Tibial artery (tissue), 4 donors: ENCODE measurements around the gene TBC1D1.
A peak's percentile ranks its signal among the peaks of the same experiment; 100 is the strongest.

Experiments
- DNase-seq, 2 donors: peaks; one replicate each; pipeline ENCODE4 v3.0.0-alpha.2; 2019
- H3K27ac ChIP-seq, 2 donors: fragments of 200-600 bp; sonication (generic) in 1 of 2; 1 replicate in 1 of 2; 2 replicates in 1 of 2; pipeline ENCODE4 v1.5.1; 2018 to 2019; ENCODE audit warnings: mild to moderate bottlenecking in 1 of 2
- H3K27me3 ChIP-seq, 2 donors: fragments of 200-600 bp; sonication (generic) in 1 of 2; one replicate each; pipeline versions ENCODE4 v1.5.1 to v1.6.0; 2016 to 2019
- H3K36me3 ChIP-seq, 3 donors: fragments of 200-600 bp; sonication (generic) in 2 of 3; one replicate each; pipeline ENCODE4 v1.5.1; 2016 to 2019; ENCODE audit warnings: mild to moderate bottlenecking in 2 of 3
- H3K4me1 ChIP-seq, 4 donors: fragments of 200-600 bp; sonication (generic) in 2 of 4; 1 replicate in 3 of 4; 2 replicates in 1 of 4; pipeline ENCODE4 v1.5.1; 2016 to 2019
- H3K4me3 ChIP-seq, 2 donors: fragments of 200-600 bp; sonication (generic) in 1 of 2; 1 replicate in 1 of 2; 2 replicates in 1 of 2; pipeline ENCODE4 v1.5.1; 2018 to 2019; ENCODE audit warnings: mild to moderate bottlenecking in 2 of 2
- H3K9me3 ChIP-seq, 3 donors: fragments of 200-600 bp; sonication (generic) in 1 of 3; one replicate each; pipeline ENCODE4 v1.5.1; 2016 to 2019
- intact Hi-C: fragments of 100-400 bp; cut with DNase I; formaldehyde crosslinking; loops from one replicate; pipeline ENCODE4 v1.15.0; 2023; ENCODE audit warnings: low total_unique reads
- TF ChIP-seq, protein P1 (sequence below), 2 experiments: fragments of 200-600 bp in 1 of 2; fragments of 450-650 bp in 1 of 2; IDR thresholded peaks; one replicate each; pipeline ENCODE4 v1.5.1; 2017 to 2019; ENCODE audit warnings: antibody characterized with exemption in 2 of 2, mild to moderate bottlenecking in 1 of 2, moderate library complexity in 1 of 2

Gene TBC1D1

DNA sequence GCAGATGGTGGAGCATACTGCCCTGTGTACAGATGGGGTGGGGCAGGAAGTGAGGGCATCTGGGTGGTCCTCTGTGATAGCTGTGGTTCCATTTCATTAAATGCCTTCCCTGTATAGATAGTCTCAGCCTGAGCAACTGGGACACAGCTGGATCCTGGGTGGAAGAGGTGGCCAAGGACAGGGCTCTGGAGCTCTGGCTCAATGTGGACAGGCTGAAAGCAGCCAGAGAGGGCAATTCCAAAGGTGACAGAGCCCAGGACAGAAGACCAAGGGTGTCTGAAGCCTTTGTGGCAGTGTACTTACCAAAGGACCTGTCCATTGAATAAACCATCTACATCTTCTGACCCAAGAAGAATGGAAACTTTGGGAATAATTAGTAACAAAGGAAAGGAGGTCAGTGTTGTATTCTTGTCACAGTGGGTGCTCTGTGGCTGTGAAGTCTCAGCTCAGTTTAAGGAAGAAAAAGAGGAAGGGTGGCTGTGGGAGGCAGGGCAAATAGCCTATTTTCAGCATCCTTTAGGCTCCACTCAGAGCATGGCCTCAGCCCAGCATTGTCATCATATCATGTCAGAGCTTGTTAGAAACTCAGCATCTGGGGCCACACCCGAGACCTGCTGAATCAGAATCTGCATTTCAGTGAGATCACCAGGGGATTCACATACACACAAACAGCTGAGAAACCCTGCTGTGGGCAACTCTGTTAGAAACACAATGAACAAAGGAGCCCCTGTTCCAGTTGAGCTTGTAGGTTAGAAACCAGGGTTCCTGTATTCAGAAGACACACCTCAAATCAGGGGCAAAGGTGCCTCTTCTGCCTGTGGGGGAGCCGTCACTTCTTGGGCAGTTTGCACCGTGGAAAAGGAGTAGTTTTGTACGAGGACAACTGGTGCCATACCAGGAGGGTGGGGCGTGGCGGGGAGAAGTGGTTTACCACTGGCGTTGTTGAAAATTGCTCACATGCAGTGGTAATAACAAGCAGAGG, 237.9 kb downstream of the TBC1D1 start:
- no peak overlapping the region for H3K27ac ChIP-seq
- no peaks in the 10 kb centered on the region for H3K9me3 ChIP-seq
- no peaks in the 10 kb centered on the region for H3K27me3 ChIP-seq
- TF ChIP-seq, protein P1, sequence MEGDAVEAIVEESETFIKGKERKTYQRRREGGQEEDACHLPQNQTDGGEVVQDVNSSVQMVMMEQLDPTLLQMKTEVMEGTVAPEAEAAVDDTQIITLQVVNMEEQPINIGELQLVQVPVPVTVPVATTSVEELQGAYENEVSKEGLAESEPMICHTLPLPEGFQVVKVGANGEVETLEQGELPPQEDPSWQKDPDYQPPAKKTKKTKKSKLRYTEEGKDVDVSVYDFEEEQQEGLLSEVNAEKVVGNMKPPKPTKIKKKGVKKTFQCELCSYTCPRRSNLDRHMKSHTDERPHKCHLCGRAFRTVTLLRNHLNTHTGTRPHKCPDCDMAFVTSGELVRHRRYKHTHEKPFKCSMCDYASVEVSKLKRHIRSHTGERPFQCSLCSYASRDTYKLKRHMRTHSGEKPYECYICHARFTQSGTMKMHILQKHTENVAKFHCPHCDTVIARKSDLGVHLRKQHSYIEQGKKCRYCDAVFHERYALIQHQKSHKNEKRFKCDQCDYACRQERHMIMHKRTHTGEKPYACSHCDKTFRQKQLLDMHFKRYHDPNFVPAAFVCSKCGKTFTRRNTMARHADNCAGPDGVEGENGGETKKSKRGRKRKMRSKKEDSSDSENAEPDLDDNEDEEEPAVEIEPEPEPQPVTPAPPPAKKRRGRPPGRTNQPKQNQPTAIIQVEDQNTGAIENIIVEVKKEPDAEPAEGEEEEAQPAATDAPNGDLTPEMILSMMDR (IDR thresholded peaks at IDR 0.05): no peak
- DNase-seq: no peak
- peaks cover 0 to 34% (median 12%) of the 10 kb centered on the region in 4 donors for H3K4me1 ChIP-seq
- no peak overlapping the region for H3K4me3 ChIP-seq
- intact Hi-C loops: no loop called here
- H3K36me3 ChIP-seq: peaks cover 31 to 37% (median 32%) of the 10 kb centered on the region in 3 donors

DNA sequence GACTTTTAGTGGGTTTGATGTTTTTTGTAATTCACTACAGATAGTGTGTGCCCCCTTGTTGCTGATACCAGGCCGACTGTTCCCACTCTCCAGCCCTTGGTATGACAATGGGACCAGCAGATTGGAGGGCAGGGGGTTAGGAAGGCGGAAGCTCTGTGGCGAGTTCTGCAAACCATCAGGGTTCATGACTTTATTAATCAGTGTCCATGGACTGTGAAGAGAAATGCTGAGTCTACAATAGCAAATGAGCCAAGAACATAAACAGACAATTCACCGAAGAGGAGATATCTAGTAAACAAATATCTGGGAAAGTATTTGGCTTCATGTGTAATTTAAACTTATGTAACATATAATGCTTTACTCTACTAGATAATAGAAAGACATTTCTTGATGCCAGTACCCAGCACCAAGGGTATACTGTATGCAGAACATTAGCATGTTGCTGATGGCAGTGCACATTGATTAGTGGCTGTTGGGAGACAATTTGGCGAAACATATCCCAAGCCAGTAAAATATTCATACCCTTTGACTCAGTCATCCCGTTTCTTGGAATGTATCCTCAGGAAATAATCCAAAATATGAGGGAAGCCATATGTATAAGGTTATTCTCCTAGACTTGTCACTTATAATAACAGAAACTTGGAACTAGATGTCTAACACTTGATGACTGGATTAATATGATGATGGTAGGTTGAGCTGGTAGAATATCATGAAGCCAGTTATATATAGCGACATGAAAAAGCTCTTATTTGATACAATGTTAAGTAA, 238.8 kb downstream of the TBC1D1 start:
- H3K27me3 ChIP-seq: no peaks in the 10 kb centered on the region
- no peaks in the 10 kb centered on the region for H3K9me3 ChIP-seq
- no peak for DNase-seq
- H3K27ac ChIP-seq: no peak overlapping the region
- no peak overlapping the region for H3K4me3 ChIP-seq
- TF ChIP-seq, protein P1 (IDR thresholded peaks at IDR 0.05): no peak
- peaks cover 0 to 34% (median 12%) of the 10 kb centered on the region in 4 donors for H3K4me1 ChIP-seq
- intact Hi-C loops: no loop called here
- H3K36me3 ChIP-seq: peaks cover 34 to 45% (median 35%) of the 10 kb centered on the region in 3 donors

DNA sequence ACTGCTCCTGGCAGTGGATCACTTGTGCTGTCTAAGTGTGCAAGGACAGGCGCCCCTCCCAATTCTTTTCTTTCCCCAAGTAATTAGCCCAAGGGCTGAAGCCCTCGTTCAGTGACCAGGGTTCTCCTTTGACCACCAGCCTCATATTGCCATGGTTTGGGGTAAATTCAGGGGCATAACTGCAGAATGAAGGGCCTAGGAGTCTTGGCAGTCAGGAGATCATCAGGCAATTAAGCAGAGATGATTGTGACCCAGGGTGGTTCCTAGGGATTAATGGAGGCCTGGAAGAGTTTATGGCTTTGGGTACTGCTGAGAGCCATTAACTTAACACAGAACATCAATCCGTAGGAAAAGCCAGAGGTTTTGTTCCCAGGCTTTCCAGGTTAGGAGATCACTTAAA, 240.0 kb downstream of the TBC1D1 start:
- no peak overlapping the region for H3K4me3 ChIP-seq
- intact Hi-C loops: no loop called here
- H3K9me3 ChIP-seq: no peaks in the 10 kb centered on the region
- H3K27me3 ChIP-seq: no peaks in the 10 kb centered on the region
- TF ChIP-seq, protein P1 (IDR thresholded peaks at IDR 0.05): no peak
- DNase-seq: no peak
- H3K27ac ChIP-seq: peak overlapping the region; percentile 35 to 63
- H3K36me3 ChIP-seq: peaks cover 33 to 47% (median 37%) of the 10 kb centered on the region in 3 donors
- peaks cover 0 to 34% (median 12%) of the 10 kb centered on the region in 4 donors for H3K4me1 ChIP-seq

DNA sequence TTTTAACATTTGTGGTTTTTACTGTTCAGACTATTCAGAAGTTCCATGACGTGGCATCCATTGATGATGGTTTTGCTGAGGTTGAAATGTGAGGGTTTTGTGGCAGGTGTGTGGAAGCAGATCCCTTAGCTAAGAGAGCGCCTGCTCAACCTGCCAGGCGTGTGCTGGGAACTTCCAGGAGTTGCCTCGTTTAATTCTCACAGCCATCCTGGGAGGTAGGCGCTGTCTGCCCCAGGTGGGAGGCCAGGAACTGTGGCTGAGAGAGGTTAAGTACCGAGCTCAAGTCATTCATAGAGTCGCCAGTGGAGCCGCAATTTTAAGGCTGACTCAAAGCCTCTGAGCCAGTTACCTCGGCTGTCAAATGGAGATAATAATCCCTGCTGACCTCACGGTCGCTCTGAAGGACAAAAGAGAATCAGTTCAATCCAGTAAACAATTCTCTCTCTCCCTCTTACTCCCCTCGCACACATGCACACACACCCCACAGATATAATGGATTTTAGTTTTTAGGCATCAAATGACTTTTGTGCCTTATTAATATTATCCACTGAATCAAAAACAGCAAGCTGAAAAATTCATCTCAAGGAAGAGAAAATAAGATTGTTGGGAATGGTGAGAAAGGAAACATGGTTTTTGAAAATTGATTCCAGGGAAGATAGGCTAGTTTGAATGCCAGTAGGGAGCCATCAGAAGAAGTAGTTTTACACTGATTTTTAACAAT, 240.6 kb downstream of the TBC1D1 start:
- no peak for DNase-seq
- Histone ChIP-seq H3K36me3 (peaks cover 32 to 47% (median 37%) of the 10 kb centered on the region in 3 donors), H3K4me3 (no peak overlapping the region), H3K27me3 (no peaks in the 10 kb centered on the region), H3K9me3 (no peaks in the 10 kb centered on the region), H3K4me1 (peaks cover 0 to 34% (median 12%) of the 10 kb centered on the region in 4 donors), H3K27ac (peak overlapping the region; percentile 35 to 63)
- intact Hi-C loops: no loop called here
- TF ChIP-seq, protein P1 (IDR thresholded peaks at IDR 0.05): no peak

DNA sequence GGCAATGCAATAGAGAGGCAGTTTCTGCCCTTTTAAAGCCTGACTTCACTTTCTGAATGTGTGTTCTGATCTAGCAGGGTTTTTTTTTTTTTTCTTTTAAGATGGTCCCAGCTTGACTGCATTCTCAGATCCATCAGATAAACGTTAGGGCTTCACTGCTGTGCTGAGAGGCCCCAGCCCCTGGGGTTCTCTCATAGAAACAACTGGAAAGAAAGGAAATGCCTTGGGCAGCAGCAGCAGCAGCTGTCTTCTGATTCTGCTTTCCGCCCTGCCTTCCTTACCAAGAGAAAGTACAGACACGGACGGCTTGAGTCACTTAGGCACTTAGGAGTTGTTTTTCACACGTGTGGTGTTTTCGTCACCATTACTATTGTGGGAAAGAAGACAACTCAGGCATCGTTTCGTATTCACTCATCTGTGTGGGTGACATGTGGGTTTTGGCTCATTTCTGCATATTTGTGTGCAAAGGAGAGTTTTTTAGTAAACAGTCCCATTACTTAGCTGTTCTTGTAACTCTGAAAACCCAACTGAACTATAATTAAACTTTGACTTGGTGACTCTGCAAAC, 241.3 kb downstream of the TBC1D1 start:
- no peak overlapping the region for H3K4me3 ChIP-seq
- DNase-seq: peak in 1 of 2 donors; percentile 66
- no peaks in the 10 kb centered on the region for H3K27me3 ChIP-seq
- peaks cover 38 to 47% (median 41%) of the 10 kb centered on the region in 3 donors for H3K36me3 ChIP-seq
- TF ChIP-seq, protein P1 (IDR thresholded peaks at IDR 0.05): no peak
- no peaks in the 10 kb centered on the region for H3K9me3 ChIP-seq
- intact Hi-C loops: no loop called here
- H3K4me1 ChIP-seq: peaks cover 0 to 34% (median 12%) of the 10 kb centered on the region in 4 donors
- H3K27ac ChIP-seq: peak overlapping the region; percentile 35 to 63
